Left lung (tissue), 10 donors: ENCODE data around the gene TMEM266. TPM values are rescaled to one million over a fixed set of nuclear protein-coding genes. Genes with fewer than 3 reads are reported as not detected.

Experiments
- ATAC-seq: fragments of 200-7000 bp; cut with Tn5 transposase; one replicate; pipeline ENCODE4 v1.9.1; 2020; ENCODE audit warnings: moderate library complexity
- DNase-seq, 4 donors: peaks; one replicate each; pipeline ENCODE4 v3.0.0-alpha.2; 2013 to 2020
- H3K27ac ChIP-seq, 2 donors: fragments of 200-600 bp; sonication (generic) in 1 of 2; one replicate each; pipeline versions ENCODE4 v1.5.0 to v1.8.0; 2020 to 2021
- H3K27me3 ChIP-seq, 2 donors: fragments of 200-600 bp; sonication (generic) in 1 of 2; one replicate each; pipeline versions ENCODE4 v1.5.0 to v1.8.0; 2020 to 2021
- H3K36me3 ChIP-seq, 2 donors: fragments of 200-600 bp; sonication (generic) in 1 of 2; one replicate each; pipeline versions ENCODE4 v1.5.0 to v1.8.0; 2020 to 2021
- H3K4me1 ChIP-seq, 2 donors: fragments of 200-600 bp; one replicate each; pipeline ENCODE4 v1.8.0; 2021
- H3K4me3 ChIP-seq, 2 donors: fragments of 200-600 bp; sonication (generic) in 1 of 2; one replicate each; pipeline versions ENCODE4 v1.5.0 to v1.8.0; 2020 to 2021; ENCODE audit warnings: mild to moderate bottlenecking in 1 of 2
- H3K9me3 ChIP-seq, 2 donors: fragments of 200-600 bp; sonication (generic) in 1 of 2; one replicate each; pipeline versions ENCODE4 v1.5.0 to v1.8.0; 2020 to 2021
- intact Hi-C, 2 donors: fragments of 100-400 bp; cut with DNase I; formaldehyde crosslinking; loops; one replicate each; pipeline versions ENCODE4 v1.11.2 to v1.14.2; 2022
- polyA plus RNA-seq, 6 donors: library from polyadenylated mRNA; unstranded; fragments of 120-200 nt; gene quantifications; one replicate each; pipeline ENCODE4 v1.2.1, GENCODE V29; 2013; ENCODE audit not compliant: insufficient read length in 6 of 6
- total RNA-seq, 2 donors: library from RNA; stranded (reverse); fragmentation: NEBNext Ultra II Directional; extraction: Animal tissue kit (Norgen Biotek cat#: 25700); gene quantifications; one replicate each; pipeline ENCODE4 v1.2.1, GENCODE V29; 2021
- TF ChIP-seq, protein P1 (sequence below), 2 donors: fragments of 200-600 bp; sonication (generic) in 1 of 2; IDR thresholded peaks; one replicate each; pipeline versions ENCODE4 v1.5.0 to v1.8.0; 2021; ENCODE audit warnings: antibody characterized with exemption in 2 of 2
- donor health status: DM: no; HTN: yes; CAD: no.
- donor health status: DM: no; HTN: no; CAD: no.

The TMEM266 gene
- total and polyA plus RNA-seq, 8 donors, result 1.1 to 2.9 (median 2.3) TPM

GRCh38 chr15:76168237-76168984, 108.6 kb downstream of the TMEM266 start:
- H3K27ac ChIP-seq, result no peak overlapping the region
- H3K9me3 ChIP-seq, result no peaks in the 10 kb centered on the region
- no peak overlapping the region for H3K4me3 ChIP-seq
- TF ChIP-seq, protein P1, sequence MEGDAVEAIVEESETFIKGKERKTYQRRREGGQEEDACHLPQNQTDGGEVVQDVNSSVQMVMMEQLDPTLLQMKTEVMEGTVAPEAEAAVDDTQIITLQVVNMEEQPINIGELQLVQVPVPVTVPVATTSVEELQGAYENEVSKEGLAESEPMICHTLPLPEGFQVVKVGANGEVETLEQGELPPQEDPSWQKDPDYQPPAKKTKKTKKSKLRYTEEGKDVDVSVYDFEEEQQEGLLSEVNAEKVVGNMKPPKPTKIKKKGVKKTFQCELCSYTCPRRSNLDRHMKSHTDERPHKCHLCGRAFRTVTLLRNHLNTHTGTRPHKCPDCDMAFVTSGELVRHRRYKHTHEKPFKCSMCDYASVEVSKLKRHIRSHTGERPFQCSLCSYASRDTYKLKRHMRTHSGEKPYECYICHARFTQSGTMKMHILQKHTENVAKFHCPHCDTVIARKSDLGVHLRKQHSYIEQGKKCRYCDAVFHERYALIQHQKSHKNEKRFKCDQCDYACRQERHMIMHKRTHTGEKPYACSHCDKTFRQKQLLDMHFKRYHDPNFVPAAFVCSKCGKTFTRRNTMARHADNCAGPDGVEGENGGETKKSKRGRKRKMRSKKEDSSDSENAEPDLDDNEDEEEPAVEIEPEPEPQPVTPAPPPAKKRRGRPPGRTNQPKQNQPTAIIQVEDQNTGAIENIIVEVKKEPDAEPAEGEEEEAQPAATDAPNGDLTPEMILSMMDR (IDR thresholded peaks at IDR 0.05), result no peak
- intact Hi-C loops, result no loop called here
- H3K4me1 ChIP-seq, result peaks cover 0 to 6% of the 10 kb centered on the region in 2 donors
- no peaks in the 10 kb centered on the region for H3K27me3 ChIP-seq
- no peaks in the 10 kb centered on the region for H3K36me3 ChIP-seq
- DNase-seq (peak in 1 of 4 donors; percentile 32), ATAC-seq (no peak)

GRCh38 chr15:76169018-76169417, 109.2 kb downstream of the TMEM266 start:
- H3K27ac ChIP-seq, result no peak overlapping the region
- TF ChIP-seq, protein P1 (IDR thresholded peaks at IDR 0.05), result no peak
- no peaks in the 10 kb centered on the region for H3K36me3 ChIP-seq
- no peak overlapping the region for H3K4me3 ChIP-seq
- H3K9me3 ChIP-seq, result no peaks in the 10 kb centered on the region
- DNase-seq (no peak), ATAC-seq (peak; percentile 60)
- H3K4me1 ChIP-seq, result no peaks in the 10 kb centered on the region
- no peaks in the 10 kb centered on the region for H3K27me3 ChIP-seq
- intact Hi-C loops, result no loop called here

DNA sequence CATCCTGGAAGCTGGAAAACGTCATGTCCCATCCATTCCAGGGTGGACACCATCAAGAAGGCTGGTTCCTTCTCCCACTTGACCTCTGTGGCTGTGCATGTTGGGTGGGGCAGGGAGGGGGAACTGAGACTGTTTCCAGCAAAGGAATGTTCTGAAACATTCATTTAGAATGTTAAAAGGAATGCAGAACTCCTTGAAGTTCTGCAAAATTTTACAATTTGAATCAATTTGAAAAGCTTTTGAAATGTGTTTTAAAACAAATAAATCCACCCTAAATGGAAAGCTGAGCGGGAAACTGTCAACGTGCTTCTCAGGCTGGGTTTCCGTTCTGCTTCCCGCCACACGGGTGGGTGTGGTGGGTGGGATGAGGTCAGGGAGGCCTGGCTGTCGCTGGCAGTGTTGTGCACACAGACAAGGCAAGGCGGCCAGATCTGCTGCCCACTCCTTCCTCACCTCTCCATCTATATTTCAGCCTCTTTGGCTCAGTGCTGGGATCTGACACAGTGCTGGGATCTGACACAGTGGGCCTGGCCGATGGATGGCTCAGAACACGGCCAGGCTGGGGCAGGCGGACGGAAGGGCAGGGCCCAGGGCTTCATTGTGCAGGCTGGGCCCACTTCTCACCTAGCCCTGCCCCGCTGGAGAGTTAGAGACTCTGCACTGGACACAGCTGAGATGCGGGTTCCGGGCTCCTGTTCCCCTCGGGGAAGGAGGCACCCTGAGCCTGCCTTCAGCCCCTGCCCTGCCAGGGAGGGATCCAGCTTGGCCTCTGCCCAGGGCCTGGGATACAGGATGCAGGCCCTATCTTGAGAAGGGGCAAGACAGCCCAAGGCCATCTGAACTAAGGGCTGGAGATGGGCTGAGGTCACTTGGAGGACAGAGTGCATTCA, 110.4 kb downstream of the TMEM266 start:
- Histone ChIP-seq H3K27ac (no peak overlapping the region), H3K9me3 (no peaks in the 10 kb centered on the region), H3K36me3 (no peaks in the 10 kb centered on the region), H3K27me3 (no peaks in the 10 kb centered on the region), H3K4me1 (no peaks in the 10 kb centered on the region), H3K4me3 (no peak overlapping the region)
- intact Hi-C loops, result no loop called here
- TF ChIP-seq, protein P1 (IDR thresholded peaks at IDR 0.05), result no peak
- DNase-seq (peak in 1 of 4 donors; percentile 56), ATAC-seq (peak; percentile 25)

GRCh38 chr15:76172782-76173181, 113.0 kb downstream of the TMEM266 start:
- DNase-seq, result no peak
- TF ChIP-seq, protein P1 (IDR thresholded peaks at IDR 0.05), result no peak
- Histone ChIP-seq H3K9me3 (no peaks in the 10 kb centered on the region), H3K27me3 (peaks cover 0 to 10% of the 10 kb centered on the region in 2 donors), H3K36me3 (no peaks in the 10 kb centered on the region), H3K4me3 (no peak overlapping the region), H3K4me1 (no peaks in the 10 kb centered on the region), H3K27ac (no peak overlapping the region)
- intact Hi-C loops, result no loop called here
- no peak for ATAC-seq

DNA sequence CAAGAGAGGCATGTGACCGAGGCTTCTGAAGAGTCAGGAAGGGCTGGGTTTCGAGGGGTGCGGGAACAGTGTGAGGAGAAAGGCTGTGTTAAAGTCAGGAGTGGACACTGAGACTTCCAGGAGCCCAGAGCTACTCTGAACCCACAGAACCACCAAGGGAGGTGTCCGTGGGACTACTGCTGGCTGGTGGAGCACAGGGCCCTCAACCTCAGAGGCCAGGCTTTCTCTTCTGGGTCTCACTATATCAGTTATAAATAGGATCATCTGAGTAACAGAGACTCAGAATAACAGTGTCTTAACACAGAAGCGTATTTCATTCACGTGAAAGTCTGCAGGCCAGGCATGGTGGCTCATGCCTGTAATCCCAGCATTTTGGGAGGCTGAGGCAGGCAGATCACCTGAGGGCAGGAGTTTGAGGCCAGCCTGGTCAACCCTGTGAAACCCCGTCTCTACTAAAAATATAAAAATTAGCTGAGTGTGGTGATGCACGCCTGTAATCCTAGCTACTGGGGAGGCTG, 113.6 kb downstream of the TMEM266 start:
- DNase-seq (no peak), ATAC-seq (no peak)
- Histone ChIP-seq H3K4me1 (no peaks in the 10 kb centered on the region), H3K27ac (no peak overlapping the region), H3K36me3 (no peaks in the 10 kb centered on the region), H3K4me3 (no peak overlapping the region), H3K9me3 (no peaks in the 10 kb centered on the region), H3K27me3 (peaks cover 0 to 16% of the 10 kb centered on the region in 2 donors)
- TF ChIP-seq, protein P1 (IDR thresholded peaks at IDR 0.05), result no peak
- intact Hi-C loops, result no loop called here
